GM12873 (cell line): Measurements from ENCODE around the gene DOCK3.

Experiments
- CTCF ChIP-seq: IDR thresholded peaks from 2 replicates; pipeline ENCODE4 v1.5.1; 2012; ENCODE audit warnings: low read depth, mild to moderate bottlenecking, moderate library complexity, low read length, control low read depth; ENCODE audit not compliant: insufficient read depth; ENCODE audit errors: missing control alignments

Gene DOCK3

GRCh38 chr3:50848308-50848707 lies 173.6 kb downstream of the DOCK3 start:
- no peak for TF ChIP-seq CTCF

- no peak for TF ChIP-seq CTCF
Measured at GRCh38 chr3:50850639-50851511, 176.1 kb downstream of the DOCK3 start.

GRCh38 chr3:50853936-50854335 lies 179.2 kb downstream of the DOCK3 start:
- TF ChIP-seq CTCF, result no peak

- peak; percentile 38 for TF ChIP-seq CTCF
Measured at GRCh38 chr3:50862221-50862620, 187.5 kb downstream of the DOCK3 start.

GRCh38 chr3:50873376-50874157 lies 198.8 kb downstream of the DOCK3 start:
- TF ChIP-seq CTCF, result no peak

GRCh38 chr3:50876947-50877346 lies 202.2 kb downstream of the DOCK3 start:
- no peak for TF ChIP-seq CTCF

GRCh38 chr3:50883755-50884154 lies 209.0 kb downstream of the DOCK3 start:
- TF ChIP-seq CTCF, result no peak
